Heart left ventricle (tissue), 16 donors: ENCODE data around the gene TRPM1. TPM values are rescaled to one million over a fixed set of nuclear protein-coding genes. Genes with fewer than 3 reads are reported as not detected.
A peak's percentile ranks its signal among the peaks of the same experiment; 100 is the strongest.

ENCODE experiments used
- ATAC-seq, 4 donors: fragments of 200-7000 bp; cut with Tn5 transposase; one replicate each; pipeline ENCODE4 v1.9.1; 2020 to 2022; ENCODE audit warnings: moderate library complexity in 4 of 4, mild to moderate bottlenecking in 3 of 4, moderate number of reproducible peaks in 1 of 4
- DNase-seq, 5 donors: peaks; one replicate each; pipeline ENCODE4 v3.0.0-alpha.2; 2020
- H3K27ac ChIP-seq, 12 donors: fragments of 200-600 bp; sonication (generic) in 4 of 12; one replicate each; pipeline versions ENCODE4 v1.5.0 to v1.8.0; 2016 to 2022; ENCODE audit warnings: mild to moderate bottlenecking in 2 of 12
- H3K27me3 ChIP-seq, 9 donors: fragments of 200-600 bp; sonication (generic) in 2 of 9; one replicate each; pipeline versions ENCODE4 v1.5.1 to v1.8.0; 2016 to 2022; ENCODE audit warnings: mild to moderate bottlenecking in 3 of 9
- H3K36me3 ChIP-seq, 9 donors: fragments of 200-600 bp; sonication (generic) in 2 of 9; one replicate each; pipeline versions ENCODE4 v1.5.0 to v1.8.0; 2018 to 2022; ENCODE audit warnings: mild to moderate bottlenecking in 2 of 9
- H3K4me1 ChIP-seq, 12 donors: fragments of 200-600 bp; sonication (generic) in 4 of 12; one replicate each; pipeline versions ENCODE4 v1.5.0 to v1.8.0; 2016 to 2022; ENCODE audit warnings: mild to moderate bottlenecking in 3 of 12
- H3K4me3 ChIP-seq, 12 donors: fragments of 200-600 bp; sonication (generic) in 4 of 12; one replicate each; pipeline versions ENCODE4 v1.5.0 to v1.8.0; 2017 to 2022; ENCODE audit warnings: mild to moderate bottlenecking in 9 of 12, moderate library complexity in 4 of 12
- H3K9me3 ChIP-seq, 12 donors: fragments of 200-600 bp; sonication (generic) in 4 of 12; one replicate each; pipeline versions ENCODE4 v1.5.0 to v1.8.0; 2016 to 2022; ENCODE audit warnings: mild to moderate bottlenecking in 1 of 12
- CTCF ChIP-seq, 12 donors: fragments of 200-600 bp; sonication (generic) in 4 of 12; IDR thresholded peaks; one replicate each; pipeline versions ENCODE4 v1.5.0 to v1.8.0; 2018 to 2022; ENCODE audit warnings: antibody characterized with exemption in 12 of 12, mild to moderate bottlenecking in 5 of 12
- POLR2A ChIP-seq, 2 donors: fragments of 450-650 bp; IDR thresholded peaks; one replicate each; pipeline ENCODE4 v1.6.1; 2017; ENCODE audit warnings: antibody characterized with exemption in 2 of 2, mild to moderate bottlenecking in 2 of 2, moderate library complexity in 2 of 2
- WGBS, 4 donors: extraction: QIAGEN DNeasy Blood & Tissue Kit in 2 of 4; methylation state at CpG; one replicate each; pipeline versions ENCODE4 v1.1.5 to v1.1.7; 2013 to 2018; 5-methylcytosine and 5-hydroxymethylcytosine counted together
- intact Hi-C, 10 donors: fragments of 100-400 bp; cut with DNase I; formaldehyde crosslinking; loops; one replicate each; pipeline versions ENCODE4 v1.11.1 to v1.14.2; 2022
- polyA plus RNA-seq, 2 donors: library from polyadenylated mRNA; stranded (reverse); fragments of 200-250 nt; gene quantifications; one replicate each; pipeline ENCODE4 v1.2.3, GENCODE V29; 2013
- total RNA-seq, 9 donors: library from RNA; depleted of rRNA in 2 of 9; stranded (reverse); fragments of >200 nt in 2 of 9; fragmentation: NEBNext Ultra II Directional in 3 of 9; extraction: Animal tissue kit (Norgen Biotek cat#: 25700) in 3 of 9; gene quantifications; one replicate each; pipeline versions ENCODE4 v1.1.0 to v1.2.4, GENCODE V29; 2016 to 2023
- donor health status: ischemic (EF 13 %, LVEDD 7.1; RV severe dilation, severe dysfunction).
- donor health status: healthy with polysubstance abuse.
- donor health status: DM: no; HTN: yes; CAD: no.
- donor health status: DM: no; HTN: no; CAD: no.
- donor health status: ischemic (EF 25% LVEDD 6.9; RV normal size, moderate dysfunction).
- donor health status: ischemic (EF 25% LVEDD 5.7; RV mildly dilated, moderate dysfunction).
- donor health status: healthy.
- donor health status: DM: yes; HTN: yes; CAD: no.
- donor health status: ischemic (EF 35%, LVEDD 5.7; RV mildly dilated, moderate dysfunction).
- donor health status: nonischemic (EF 11% LVEDD 7.7; RV severe dilation, severe dysfunction).
- donor health status: DM: yes; HTN: yes; CAD: no.
- donor health status: PGD.
- donor health status: ischemic (EF 29% LVEDD 5.4; RV normal size, mild dysfunction).
- donor health status: nonischemic (EF 23%, LVEDD 6.1; RV moderate dilation, normal function).

TRPM1 gene
- total and polyA plus RNA-seq, 11 donors: 0.25 TPM; not detected in 10

- Histone ChIP-seq H3K9me3 (peaks cover 0 to 6% (median 0%) of the 10 kb centered on the region in 12 donors), H3K27ac (no peak overlapping the region), H3K4me1 (peaks cover 0 to 6% (median 0%) of the 10 kb centered on the region in 12 donors), H3K27me3 (no peaks in the 10 kb centered on the region), H3K4me3 (no peak overlapping the region), H3K36me3 (no peaks in the 10 kb centered on the region)
- TF ChIP-seq CTCF (IDR thresholded peaks at IDR 0.05) (no peak), POLR2A (IDR thresholded peaks at IDR 0.05) (no peak)
- no peak for DNase-seq
- intact Hi-C loops: no loop called here
- no peak for ATAC-seq
Observed at GRCh38 chr15:31074321-31074720, 27.2 kb downstream of the TRPM1 start.

- no peak overlapping the region for H3K4me3 ChIP-seq
- TF ChIP-seq CTCF (IDR thresholded peaks at IDR 0.05) (no peak), POLR2A (IDR thresholded peaks at IDR 0.05) (no peak)
- intact Hi-C loops: no loop called here
- H3K27ac ChIP-seq: no peak overlapping the region
- peaks cover 0 to 6% (median 0%) of the 10 kb centered on the region in 12 donors for H3K9me3 ChIP-seq
- H3K36me3 ChIP-seq: no peaks in the 10 kb centered on the region
- H3K27me3 ChIP-seq: no peaks in the 10 kb centered on the region
- no peak for ATAC-seq
- WGBS, 4 donors: 84 to 93% (median 88%) methylated on average over 2 of the region's 2 CpGs
- peaks cover 0 to 3% (median 0%) of the 10 kb centered on the region in 12 donors for H3K4me1 ChIP-seq
- DNase-seq: no peak
Observed at GRCh38 chr15:31070867-31071266, 30.7 kb downstream of the TRPM1 start.

- TF ChIP-seq CTCF (IDR thresholded peaks at IDR 0.05): no peak
- no peak for TF ChIP-seq POLR2A (IDR thresholded peaks at IDR 0.05)
- peaks cover 0 to 2% (median 0%) of the 10 kb centered on the region in 12 donors for H3K9me3 ChIP-seq
- no peak overlapping the region for H3K27ac ChIP-seq
- WGBS, 4 donors: 63 to 79% (median 72%) methylated on average over 6 of the region's 6 CpGs
- H3K4me1 ChIP-seq: peaks cover 0 to 3% (median 0%) of the 10 kb centered on the region in 12 donors
- H3K27me3 ChIP-seq: no peaks in the 10 kb centered on the region
- H3K4me3 ChIP-seq: no peak overlapping the region
- H3K36me3 ChIP-seq: no peaks in the 10 kb centered on the region
- DNase-seq (no peak), ATAC-seq (no peak)
- intact Hi-C loops: loop anchor here in 1 of 10 donors (10.0 kb wide), 1 partner anchor 65 kb away; no protein-coding TSS in a partner anchor
Observed at GRCh38 chr15:31069360-31070000, 32.0 kb downstream of the TRPM1 start.

GRCh38 chr15:31067890-31068603, 33.5 kb downstream of the TRPM1 start:
- intact Hi-C loops: loop anchor here in 1 of 10 donors (10.0 kb wide), 1 partner anchor 63 kb away; no protein-coding TSS in a partner anchor
- ATAC-seq (no peak), DNase-seq (no peak)
- Histone ChIP-seq H3K27me3 (no peaks in the 10 kb centered on the region), H3K9me3 (peaks cover 0 to under 1% (median 0%) of the 10 kb centered on the region in 12 donors), H3K4me1 (peaks cover 0 to 3% (median 0%) of the 10 kb centered on the region in 12 donors), H3K4me3 (no peak overlapping the region), H3K36me3 (no peaks in the 10 kb centered on the region), H3K27ac (peak overlapping the region in 2 of 12 donors; percentile 26 to 31)
- TF ChIP-seq CTCF (IDR thresholded peaks at IDR 0.05) (no peak), POLR2A (IDR thresholded peaks at IDR 0.05) (no peak)
- WGBS, 4 donors: 87 to 92% (median 89%) methylated on average over 11 of the region's 11 CpGs
